ENCODE results near the gene ATN1.
A peak's percentile ranks its signal among the peaks of the same experiment; 100 is the strongest.

GRCh38 chr12:6937481-6938352 lies 10.0 kb downstream of the ATN1 start:
- TF ChIP-seq, protein P1, sequence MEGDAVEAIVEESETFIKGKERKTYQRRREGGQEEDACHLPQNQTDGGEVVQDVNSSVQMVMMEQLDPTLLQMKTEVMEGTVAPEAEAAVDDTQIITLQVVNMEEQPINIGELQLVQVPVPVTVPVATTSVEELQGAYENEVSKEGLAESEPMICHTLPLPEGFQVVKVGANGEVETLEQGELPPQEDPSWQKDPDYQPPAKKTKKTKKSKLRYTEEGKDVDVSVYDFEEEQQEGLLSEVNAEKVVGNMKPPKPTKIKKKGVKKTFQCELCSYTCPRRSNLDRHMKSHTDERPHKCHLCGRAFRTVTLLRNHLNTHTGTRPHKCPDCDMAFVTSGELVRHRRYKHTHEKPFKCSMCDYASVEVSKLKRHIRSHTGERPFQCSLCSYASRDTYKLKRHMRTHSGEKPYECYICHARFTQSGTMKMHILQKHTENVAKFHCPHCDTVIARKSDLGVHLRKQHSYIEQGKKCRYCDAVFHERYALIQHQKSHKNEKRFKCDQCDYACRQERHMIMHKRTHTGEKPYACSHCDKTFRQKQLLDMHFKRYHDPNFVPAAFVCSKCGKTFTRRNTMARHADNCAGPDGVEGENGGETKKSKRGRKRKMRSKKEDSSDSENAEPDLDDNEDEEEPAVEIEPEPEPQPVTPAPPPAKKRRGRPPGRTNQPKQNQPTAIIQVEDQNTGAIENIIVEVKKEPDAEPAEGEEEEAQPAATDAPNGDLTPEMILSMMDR (IDR thresholded peaks at IDR 0.05) = peak; percentile 89 to 100 (median 96)
- peak in 1 of 2 donors; percentile 79 for TF ChIP-seq POLR2A (IDR thresholded peaks at IDR 0.05)

Measured in heart left ventricle (tissue), 13 donors.